Smooth muscle cell (in vitro differentiated cells): ENCODE measurements around the gene ALDH3B2. TPM values are rescaled to one million over a fixed set of nuclear protein-coding genes. Genes with fewer than 3 reads are reported as not detected.
"Not testable (repeated sequence)": the region's sequence is repeated elsewhere in the genome, so short reads cannot be mapped to it uniquely, and the experiment has no call there.

Source experiments
- DNase-seq: peaks from one replicate; lab custom pipeline; 2025; ENCODE audit not compliant: unreplicated experiment; lab: John Stamatoyannopoulos, UW
- H2AFZ ChIP-seq: fragments of 200-600 bp; sonication (generic); 2 replicates; pipeline ENCODE4 v1.6.0; 2016; ENCODE audit warnings: antibody characterized with exemption, low read depth, mild to moderate bottlenecking
- H3F3A ChIP-seq: fragments of 200-600 bp; sonication (generic); 2 replicates; pipeline ENCODE4 v1.6.0; 2017; ENCODE audit warnings: antibody characterized with exemption, low read depth
- H3K27ac ChIP-seq: fragments of 200-600 bp; sonication (generic); 2 replicates; pipeline ENCODE4 v1.5.1; 2016; ENCODE audit warnings: low read depth, mild to moderate bottlenecking
- H3K27me3 ChIP-seq: fragments of 200-600 bp; sonication (generic); 2 replicates; pipeline ENCODE4 v1.6.1; 2016; ENCODE audit warnings: low read depth, mild to moderate bottlenecking
- H3K36me3 ChIP-seq: fragments of 200-600 bp; sonication (generic); 2 replicates; pipeline ENCODE4 v1.5.1; 2016; ENCODE audit warnings: low read depth
- H3K4me1 ChIP-seq: fragments of 200-600 bp; sonication (generic); 2 replicates; pipeline ENCODE4 v1.5.1; 2016; ENCODE audit warnings: low read depth
- H3K4me2 ChIP-seq: fragments of 200-600 bp; sonication (generic); 2 replicates; pipeline ENCODE4 v1.6.0; 2016; ENCODE audit warnings: mild to moderate bottlenecking
- H3K4me3 ChIP-seq: fragments of 200-600 bp; sonication (generic); 2 replicates; pipeline ENCODE4 v1.5.1; 2016; ENCODE audit warnings: mild to moderate bottlenecking
- H3K79me2 ChIP-seq: fragments of 200-600 bp; sonication (generic); 2 replicates; pipeline ENCODE4 v1.6.0; 2016; ENCODE audit warnings: low read depth, mild to moderate bottlenecking
- H3K9ac ChIP-seq: fragments of 200-600 bp; sonication (generic); 2 replicates; pipeline ENCODE4 v1.6.0; 2016; ENCODE audit warnings: low read depth
- H3K9me3 ChIP-seq: fragments of 200-600 bp; sonication (generic); replicated peaks from 2 replicates; pipeline ENCODE4 v1.5.1; 2016; ENCODE audit warnings: low read depth
- H4K20me1 ChIP-seq: fragments of 200-600 bp; sonication (generic); 2 replicates; pipeline ENCODE4 v1.6.0; 2016; ENCODE audit warnings: low read depth
- WGBS: methylation state at CpG from one replicate; pipeline ENCODE4 v1.1.7; 2016; ENCODE audit warnings: low lambda C conversion rate; 5-methylcytosine and 5-hydroxymethylcytosine counted together
- polyA plus RNA-seq: library from polyadenylated mRNA; unstranded; fragments of >200 nt; fragmentation: Nextera tagmentation; extraction: Ambion mirVana; gene quantifications from 2 replicates; pipeline ENCODE4 v1.2.1, GENCODE V29; 2016
- total RNA-seq: library from RNA; depleted of rRNA; stranded (reverse); fragments of >200 nt; gene quantifications from 2 replicates; pipeline ENCODE4 v1.2.3, GENCODE V29; 2014
- TF ChIP-seq, protein P1 (sequence below): fragments of 200-600 bp; sonication (generic); IDR thresholded peaks from 2 replicates; pipeline ENCODE4 v1.5.1; 2017; ENCODE audit warnings: borderline replicate concordance, mild to moderate bottlenecking, antibody characterized with exemption; ENCODE audit not compliant: insufficient read depth, poor library complexity, severe bottlenecking

Gene ALDH3B2
- total and polyA plus RNA-seq, 2 experiments from 2014 or later: 0.77 to 5.0 TPM

DNA sequence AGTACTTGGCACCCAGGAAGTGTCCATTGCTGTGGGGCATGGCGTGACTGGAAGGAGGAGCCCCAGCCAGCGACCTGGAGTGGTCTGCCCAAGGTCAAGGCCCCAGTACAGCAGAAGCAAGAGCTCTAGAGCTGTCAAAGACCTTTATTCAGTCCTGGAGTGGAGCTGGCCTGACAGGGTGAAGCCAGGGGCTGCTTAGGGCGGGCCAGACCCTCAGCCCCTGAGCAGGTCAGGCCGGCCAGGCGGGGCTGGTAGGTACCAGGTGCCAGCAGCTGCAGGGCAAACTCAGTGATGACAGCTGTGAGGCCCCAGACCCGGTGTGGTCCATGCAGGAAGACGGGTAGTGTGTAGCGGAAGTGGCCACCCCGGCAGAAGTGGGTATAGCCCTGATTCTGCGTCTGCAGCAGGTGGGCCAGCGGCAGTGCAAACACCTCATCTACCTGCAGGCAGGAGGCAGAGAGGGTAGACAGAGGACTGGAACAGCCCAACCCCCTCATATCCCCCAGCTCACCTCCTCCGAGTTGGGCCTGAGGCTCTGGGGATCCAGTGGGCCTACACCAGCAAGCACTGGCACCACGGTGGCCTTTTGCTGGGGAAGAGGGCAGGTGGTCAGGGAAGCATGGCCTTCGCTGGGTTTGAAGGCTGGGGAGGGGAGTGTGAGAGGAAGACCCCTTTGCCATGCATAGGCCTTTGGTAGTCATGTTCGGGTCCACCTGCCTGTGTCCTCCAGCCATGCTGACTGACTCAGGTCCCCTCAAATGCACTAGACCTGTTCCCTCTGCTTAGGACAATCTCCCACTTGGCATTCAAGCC is 46.4 kb downstream of the ALDH3B2 start:
- Histone ChIP-seq H3K4me2 (no peak overlapping the region), H2AFZ (no peak overlapping the region), H3K9ac (no peak overlapping the region), H3K4me3 (no peak overlapping the region), H3K4me1 (no peaks in the 10 kb centered on the region), H3K36me3 (no peaks in the 10 kb centered on the region), H3K79me2 (no peaks in the 10 kb centered on the region), H3K27me3 (no peaks in the 10 kb centered on the region), H4K20me1 (no peaks in the 10 kb centered on the region), H3K27ac (no peak overlapping the region), H3K9me3 (no peaks in the 10 kb centered on the region), H3F3A (no peaks in the 10 kb centered on the region)
- WGBS: 83% methylated on average over 15 of the region's 15 CpGs
- TF ChIP-seq, protein P1, sequence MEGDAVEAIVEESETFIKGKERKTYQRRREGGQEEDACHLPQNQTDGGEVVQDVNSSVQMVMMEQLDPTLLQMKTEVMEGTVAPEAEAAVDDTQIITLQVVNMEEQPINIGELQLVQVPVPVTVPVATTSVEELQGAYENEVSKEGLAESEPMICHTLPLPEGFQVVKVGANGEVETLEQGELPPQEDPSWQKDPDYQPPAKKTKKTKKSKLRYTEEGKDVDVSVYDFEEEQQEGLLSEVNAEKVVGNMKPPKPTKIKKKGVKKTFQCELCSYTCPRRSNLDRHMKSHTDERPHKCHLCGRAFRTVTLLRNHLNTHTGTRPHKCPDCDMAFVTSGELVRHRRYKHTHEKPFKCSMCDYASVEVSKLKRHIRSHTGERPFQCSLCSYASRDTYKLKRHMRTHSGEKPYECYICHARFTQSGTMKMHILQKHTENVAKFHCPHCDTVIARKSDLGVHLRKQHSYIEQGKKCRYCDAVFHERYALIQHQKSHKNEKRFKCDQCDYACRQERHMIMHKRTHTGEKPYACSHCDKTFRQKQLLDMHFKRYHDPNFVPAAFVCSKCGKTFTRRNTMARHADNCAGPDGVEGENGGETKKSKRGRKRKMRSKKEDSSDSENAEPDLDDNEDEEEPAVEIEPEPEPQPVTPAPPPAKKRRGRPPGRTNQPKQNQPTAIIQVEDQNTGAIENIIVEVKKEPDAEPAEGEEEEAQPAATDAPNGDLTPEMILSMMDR: no peak
- no peak for DNase-seq

DNA sequence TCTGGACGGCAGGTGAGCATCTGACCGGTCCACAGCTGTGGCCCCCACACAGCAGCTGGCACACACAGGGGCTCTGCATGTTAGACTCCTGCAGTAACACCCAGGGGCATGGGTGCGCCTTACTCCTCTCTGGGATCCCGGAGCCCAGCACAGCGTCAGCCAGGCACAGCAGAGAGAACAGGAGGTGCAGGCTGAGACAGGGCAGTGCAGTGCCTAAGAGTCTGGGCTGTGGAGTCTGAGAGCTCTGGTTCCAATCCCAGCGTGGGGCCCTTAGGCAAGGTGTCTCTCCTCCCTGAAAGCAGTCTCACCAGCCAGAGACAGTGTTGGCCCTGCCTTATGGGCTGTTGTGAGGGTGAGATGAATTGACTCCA is 47.0 kb downstream of the ALDH3B2 start:
- Histone ChIP-seq H3K9ac (no peak overlapping the region), H4K20me1 (no peaks in the 10 kb centered on the region), H2AFZ (no peak overlapping the region), H3K4me1 (no peaks in the 10 kb centered on the region), H3F3A (no peaks in the 10 kb centered on the region), H3K4me2 (no peak overlapping the region), H3K27ac (no peak overlapping the region), H3K36me3 (no peaks in the 10 kb centered on the region), H3K27me3 (no peaks in the 10 kb centered on the region), H3K79me2 (no peaks in the 10 kb centered on the region), H3K4me3 (no peak overlapping the region), H3K9me3 (no peaks in the 10 kb centered on the region)
- 86% methylated on average over 6 of the region's 6 CpGs for WGBS
- DNase-seq: no peak
- TF ChIP-seq, protein P1: no peak

DNA sequence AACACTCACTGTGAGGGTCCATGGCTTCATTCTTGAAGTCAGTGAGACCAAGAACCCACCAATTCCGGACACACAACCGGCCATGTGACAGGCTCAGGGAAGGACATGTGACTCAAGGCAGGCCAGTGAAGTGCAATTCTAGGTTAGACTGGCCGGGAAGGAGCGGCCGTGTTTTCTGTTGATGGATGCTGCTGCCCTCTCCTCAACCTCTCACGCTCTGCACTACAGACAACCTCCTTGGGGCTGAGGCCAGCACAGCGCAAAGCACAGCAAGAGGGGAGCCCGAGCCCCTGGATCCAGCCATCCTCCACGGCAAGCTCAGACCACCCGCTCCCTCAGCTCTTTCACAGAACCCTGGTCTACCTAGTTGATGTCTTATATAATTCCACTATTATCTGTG is 47.5 kb downstream of the ALDH3B2 start:
- peaks cover 2% of the 10 kb centered on the region for H4K20me1 ChIP-seq
- H3K36me3 ChIP-seq: no peaks in the 10 kb centered on the region
- no peak overlapping the region for H3K9ac ChIP-seq
- WGBS: 89% methylated on average over 10 of the region's 10 CpGs
- H3K79me2 ChIP-seq: no peaks in the 10 kb centered on the region
- DNase-seq: no peak
- H3K4me2 ChIP-seq: no peak overlapping the region
- no peak overlapping the region for H2AFZ ChIP-seq
- no peak overlapping the region for H3K27ac ChIP-seq
- no peak overlapping the region for H3K4me3 ChIP-seq
- TF ChIP-seq, protein P1: no peak
- no peaks in the 10 kb centered on the region for H3K27me3 ChIP-seq
- H3F3A ChIP-seq: no peaks in the 10 kb centered on the region
- no peaks in the 10 kb centered on the region for H3K9me3 ChIP-seq
- H3K4me1 ChIP-seq: peaks cover under 1% of the 10 kb centered on the region

DNA sequence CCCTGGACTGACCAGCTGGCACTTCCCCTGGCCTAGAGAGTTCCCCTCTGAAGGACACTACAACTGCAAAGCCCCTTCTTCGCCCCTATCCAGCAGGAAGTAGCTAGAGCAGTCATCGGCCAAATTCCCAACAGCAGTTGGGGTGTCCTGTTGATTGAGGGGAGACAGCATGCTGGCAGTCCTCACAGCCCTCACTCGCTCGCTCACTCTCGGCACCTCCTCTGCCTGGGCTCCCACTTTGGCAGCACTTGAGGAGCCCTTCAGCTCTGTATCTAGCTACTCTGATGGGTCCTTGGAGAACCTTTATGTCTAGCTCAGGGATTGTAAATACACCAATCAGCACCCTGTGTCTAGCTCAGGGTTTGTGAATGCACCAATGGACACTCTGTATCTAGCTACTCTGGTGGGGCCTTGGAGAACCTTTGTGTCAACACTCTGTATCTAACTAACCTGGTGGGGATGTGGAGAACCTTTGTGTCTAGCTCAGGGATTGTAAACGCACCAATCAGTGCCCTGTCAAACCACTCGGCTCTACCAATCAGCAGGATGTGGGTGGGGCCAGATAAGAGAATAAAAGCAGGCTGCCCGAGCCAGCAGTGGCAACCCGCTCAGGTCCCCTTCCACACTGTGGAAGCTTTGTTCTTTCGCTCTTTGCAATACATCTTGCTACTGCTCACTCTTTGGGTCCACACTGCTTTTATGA is 48.1 kb downstream of the ALDH3B2 start:
- not testable (repeated sequence) for H3K4me2 ChIP-seq, H3K27me3 ChIP-seq, H3K4me3 ChIP-seq, H3K36me3 ChIP-seq, H3K4me1 ChIP-seq, H3K79me2 ChIP-seq, H3K9ac ChIP-seq, H3F3A ChIP-seq, H4K20me1 ChIP-seq, H2AFZ ChIP-seq, H3K27ac ChIP-seq, DNase-seq, H3K9me3 ChIP-seq
- 91% methylated on average over 10 of the region's 10 CpGs for WGBS

DNA sequence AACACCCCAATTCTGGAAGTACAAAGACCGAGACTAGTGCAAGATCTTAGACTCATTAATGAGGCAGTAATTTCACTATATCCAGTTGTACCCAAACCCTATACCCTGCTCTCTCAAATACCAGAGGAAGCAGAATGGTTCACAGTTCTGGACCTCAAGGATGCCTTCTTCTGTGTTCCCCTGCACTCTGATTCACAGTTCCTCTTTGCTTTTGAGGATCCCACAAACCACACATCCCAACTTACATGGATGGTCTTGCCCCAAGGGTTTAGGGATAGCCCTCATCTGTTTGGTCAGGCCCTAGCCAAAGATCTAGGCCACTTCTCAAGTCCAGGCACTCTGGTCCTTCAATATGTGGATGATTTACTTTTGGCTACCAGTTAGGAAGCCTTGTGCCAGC is 50.6 kb downstream of the ALDH3B2 start:
- 91% methylated on average over 1 of the region's 1 CpG for WGBS
- H3K27ac ChIP-seq, H3K36me3 ChIP-seq, H3K9me3 ChIP-seq, H3K27me3 ChIP-seq, H4K20me1 ChIP-seq, H3K79me2 ChIP-seq, DNase-seq, H3F3A ChIP-seq, H3K4me1 ChIP-seq, H3K4me3 ChIP-seq, H2AFZ ChIP-seq, H3K4me2 ChIP-seq, H3K9ac ChIP-seq: not testable (repeated sequence)

DNA sequence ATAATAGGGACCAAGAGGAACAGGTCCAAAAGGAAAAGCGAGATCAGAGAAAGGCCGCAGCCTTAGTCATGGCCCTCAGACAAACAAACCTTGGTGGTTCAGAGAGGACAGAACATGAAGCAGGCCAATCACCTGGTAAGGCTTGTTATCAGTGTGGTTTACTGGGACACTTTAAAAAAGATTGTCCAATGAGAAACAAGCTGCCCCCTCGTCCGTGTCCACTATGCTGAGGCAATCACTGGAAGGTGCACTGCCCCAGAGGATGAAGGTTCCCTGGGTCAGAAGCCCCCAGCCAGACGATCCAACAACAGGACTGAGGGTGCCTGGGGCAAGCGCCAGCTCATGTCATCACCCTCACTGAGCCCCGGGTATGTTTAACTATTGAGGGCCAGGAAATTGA is 51.5 kb downstream of the ALDH3B2 start:
- H3K9ac ChIP-seq, H3K27ac ChIP-seq, H3K79me2 ChIP-seq, H3K4me1 ChIP-seq, H3K36me3 ChIP-seq, H4K20me1 ChIP-seq, H3F3A ChIP-seq, H2AFZ ChIP-seq, H3K9me3 ChIP-seq, H3K4me2 ChIP-seq, H3K4me3 ChIP-seq, H3K27me3 ChIP-seq, DNase-seq: not testable (repeated sequence)
- WGBS: 67% methylated on average over 7 of the region's 7 CpGs
